SK-N-SH (cell line): ENCODE results near the gene NEUROG3. TPM values are rescaled to one million over a fixed set of nuclear protein-coding genes. Genes with fewer than 3 reads are reported as not detected.

Source experiments
- CTCF ChIA-PET: fragments of 300-600, 350-600 bp; formaldehyde crosslinking; extraction: SDS; loops from one replicate; lab custom pipeline; 2021; lab: Yijun Ruan, JAX
- POLR2A ChIA-PET: fragments of 350-600 bp; sonication (Branson Sonifier 250); formaldehyde crosslinking; extraction: SDS; loops from one replicate; lab custom pipeline; 2020; ENCODE audit warnings: antibody characterized with exemption, inconsistent platforms; lab: Yijun Ruan, JAX
- DNase-seq: peaks from one replicate; pipeline ENCODE4 v3.0.0; 2012
- H2AFZ ChIP-seq: fragments of 200-600 bp; sonication (generic); 2 replicates; pipeline ENCODE4 v1.8.1; 2016; ENCODE audit warnings: antibody characterized with exemption, mild to moderate bottlenecking, low read depth
- H3F3A ChIP-seq: fragments of 200-600 bp; sonication (generic); replicated peaks from 2 replicates; pipeline ENCODE3; 2016; ENCODE audit warnings: antibody characterized with exemption, mild to moderate bottlenecking; ENCODE audit not compliant: insufficient read depth
- H3K27ac ChIP-seq, 2 experiments: fragments of 200-500 bp in 1 of 2; fragments of 200-600 bp in 1 of 2; sonication (Bioruptor generic) in 1 of 2; sonication (generic), shearing (Covaris generic) in 1 of 2; 2 replicates each; pipeline versions ENCODE4 v1.5.1 to v1.6.1; 2014 to 2016; ENCODE audit warnings: low read depth in 2 of 2, inconsistent platforms in 1 of 2, low read length in 1 of 2, mild to moderate bottlenecking in 1 of 2, mixed read lengths in 1 of 2
- H3K27me3 ChIP-seq: fragments of 200-600 bp; sonication (generic), shearing (Covaris generic); 2 replicates; pipeline ENCODE4 v1.6.1; 2016; ENCODE audit warnings: mixed run types; ENCODE audit not compliant: insufficient read depth
- H3K36me3 ChIP-seq, 2 experiments: fragments of 200-500 bp in 1 of 2; fragments of 200-600 bp in 1 of 2; sonication (Bioruptor generic) in 1 of 2; sonication (generic) in 1 of 2; replicated peaks in 1 of 2; 2 replicates each; pipeline versions ENCODE3 to v1.5.1; 2014 to 2016; ENCODE audit warnings: low read length in 1 of 2, mild to moderate bottlenecking in 1 of 2; ENCODE audit not compliant: insufficient read depth in 2 of 2, control insufficient read depth in 1 of 2
- H3K4me1 ChIP-seq, 2 experiments: fragments of 200-500 bp in 1 of 2; fragments of 200-600 bp in 1 of 2; sonication (Bioruptor generic) in 1 of 2; sonication (generic), shearing (Covaris generic) in 1 of 2; 2 replicates each; pipeline versions ENCODE4 v1.5.1 to v1.6.1; 2014 to 2016; ENCODE audit warnings: low read depth in 1 of 2, low read length in 1 of 2, mixed run types in 1 of 2; ENCODE audit not compliant: insufficient read depth in 2 of 2, control insufficient read depth in 1 of 2
- H3K4me2 ChIP-seq: fragments of 200-600 bp; sonication (generic), shearing (Covaris generic); 2 replicates; pipeline ENCODE4 v1.6.1; 2017; ENCODE audit warnings: mixed run types
- H3K4me3 ChIP-seq, 2 experiments: fragments of 200-500 bp in 1 of 2; fragments of 200-600 bp in 1 of 2; sonication (Bioruptor generic) in 1 of 2; sonication (generic), shearing (Covaris generic) in 1 of 2; 2 replicates each; pipeline versions ENCODE4 v1.5.1 to v1.8.1; 2014 to 2016; ENCODE audit warnings: low read depth in 2 of 2, inconsistent platforms in 1 of 2, low read length in 1 of 2, mild to moderate bottlenecking in 1 of 2, mixed read lengths in 1 of 2, moderate library complexity in 1 of 2
- H3K79me2 ChIP-seq: fragments of 200-600 bp; sonication (generic); 2 replicates; pipeline ENCODE4 v1.8.1; 2017; ENCODE audit warnings: mild to moderate bottlenecking; ENCODE audit not compliant: insufficient read depth
- H3K9ac ChIP-seq: fragments of 200-600 bp; sonication (generic); 2 replicates; pipeline ENCODE4 v1.6.1; 2017; ENCODE audit warnings: mixed run types
- H3K9me2 ChIP-seq: fragments of 200-600 bp; sonication (generic); 2 replicates; pipeline ENCODE4 v1.6.1; 2017; ENCODE audit warnings: mixed run types
- H3K9me3 ChIP-seq: fragments of 200-600 bp; sonication (generic); 2 replicates; pipeline ENCODE4 v1.6.1; 2017; ENCODE audit warnings: mixed run types, mild to moderate bottlenecking, moderate library complexity
- H4K20me1 ChIP-seq: fragments of 200-600 bp; sonication (generic); 2 replicates; pipeline ENCODE4 v1.6.1; 2017; ENCODE audit warnings: mild to moderate bottlenecking, mixed run types; ENCODE audit not compliant: insufficient read depth
- CHD2 ChIP-seq: fragments of 150-350 bp; IDR thresholded peaks from 2 replicates; pipeline ENCODE4 v1.6.1; 2018; ENCODE audit warnings: low read length; ENCODE audit not compliant: partially characterized antibody
- ELF1 ChIP-seq: IDR thresholded peaks from 2 replicates; pipeline ENCODE4 v1.4.0; 2012
- EP300 ChIP-seq, 2 experiments: IDR thresholded peaks; 2 replicates each; pipeline versions ENCODE4 v1.4.0 to v1.6.1; 2012; ENCODE audit warnings: borderline replicate concordance in 1 of 2, low read depth in 1 of 2, low read length in 1 of 2
- FOSL2 ChIP-seq: IDR thresholded peaks from 2 replicates; pipeline ENCODE4 v1.4.0; 2012; ENCODE audit warnings: low read depth, mild to moderate bottlenecking, moderate library complexity, borderline replicate concordance
- FOXJ3 ChIP-seq: sonication (generic); formaldehyde crosslinking; IDR thresholded peaks from 2 replicates; pipeline ENCODE4 v1.5.1; 2020; ENCODE audit warnings: mild to moderate bottlenecking, missing genetic modification reagents
- GABPA ChIP-seq: IDR thresholded peaks from 2 replicates; pipeline ENCODE4 v1.4.0; 2012; ENCODE audit warnings: low read depth, mild to moderate bottlenecking
- GATA2 ChIP-seq: sonication (generic); formaldehyde crosslinking; IDR thresholded peaks from 2 replicates; pipeline ENCODE4 v1.5.0; 2020; ENCODE audit warnings: mild to moderate bottlenecking, missing genetic modification reagents
- JUND ChIP-seq: IDR thresholded peaks from 2 replicates; pipeline ENCODE4 v1.4.0; 2012
- NRF1 ChIP-seq: IDR thresholded peaks from 2 replicates; pipeline ENCODE4 v1.6.1; 2012; ENCODE audit warnings: low read depth, mild to moderate bottlenecking, low read length
- PBX3 ChIP-seq: IDR thresholded peaks from 2 replicates; pipeline ENCODE4; 2012
- POLR2AphosphoS5 ChIP-seq: IDR thresholded peaks from 2 replicates; pipeline ENCODE4 v1.6.1; 2012; ENCODE audit warnings: low read depth, low read length
- RFX5 ChIP-seq: IDR thresholded peaks from 2 replicates; pipeline ENCODE4 v1.6.1; 2012; ENCODE audit warnings: mild to moderate bottlenecking, improper control_type of control experiment, low read length
- RXRA ChIP-seq: IDR thresholded peaks from 2 replicates; pipeline ENCODE4 v1.4.0; 2012; ENCODE audit warnings: low read depth, mild to moderate bottlenecking, borderline replicate concordance
- SIN3A ChIP-seq: IDR thresholded peaks from 2 replicates; pipeline ENCODE4 v1.6.1; 2012; ENCODE audit warnings: low read depth, mild to moderate bottlenecking, low read length, moderate library complexity, borderline replicate concordance
- TAF1 ChIP-seq: IDR thresholded peaks from 2 replicates; pipeline ENCODE4 v1.6.1; 2012; ENCODE audit warnings: low read depth, mild to moderate bottlenecking, low read length, moderate library complexity, borderline replicate concordance
- TEAD4 ChIP-seq: IDR thresholded peaks from 2 replicates; pipeline ENCODE4 v1.4.0; 2012; ENCODE audit warnings: mild to moderate bottlenecking, borderline replicate concordance; ENCODE audit not compliant: insufficient read depth
- WGBS: methylation state at CpG from one replicate; pipeline ENCODE4 v1.1.6; 2017; ENCODE audit warnings: low lambda C conversion rate; 5-methylcytosine and 5-hydroxymethylcytosine counted together
- polyA plus RNA-seq, 3 experiments: library from polyadenylated mRNA; depleted of rRNA; stranded (reverse); fragments of >200 nt; gene quantifications; 2 replicates each; pipeline ENCODE4 v1.2.3, GENCODE V29; 2012
- TF ChIP-seq, protein P1 (sequence below): IDR thresholded peaks from 2 replicates; pipeline ENCODE4 v1.4.0; 2012; ENCODE audit warnings: low read depth
- TF ChIP-seq, protein P2 (sequence below): IDR thresholded peaks from 2 replicates; pipeline ENCODE4 v1.6.1; 2012; ENCODE audit warnings: mild to moderate bottlenecking, low read depth, low read length, moderate library complexity
- TF ChIP-seq, protein P3 (sequence below): fragments of 150-350 bp; IDR thresholded peaks from 2 replicates; pipeline ENCODE4 v1.6.1; 2016; ENCODE audit warnings: mild to moderate bottlenecking, low read depth, low read length

Gene NEUROG3
- polyA plus RNA-seq, 1 of the 3 experiments (the other 2 are of a cell fraction) = not detected

- CTCF ChIA-PET = interaction anchor here (0.7 to 1.8 kb wide), 4 partner anchors 8 to 69 kb away, joined by 3 to 5 read pairs (median 4); no protein-coding TSS in a partner anchor
- 20% methylated on average over 3 of the region's 3 CpGs for WGBS
Observed at GRCh38 chr10:69584624-69585023, 11.4 kb upstream of the NEUROG3 start.

More at GRCh38 chr10:69584624-69585023, 11.4 kb upstream of the NEUROG3 start:
- H2AFZ ChIP-seq = no peak overlapping the region
- H3K9me2 ChIP-seq = no peaks in the 10 kb centered on the region
- H3F3A ChIP-seq = no peaks in the 10 kb centered on the region
- no peak overlapping the region for H3K27ac ChIP-seq
- H3K27me3 ChIP-seq = peaks cover 3% of the 10 kb centered on the region
- no peaks in the 10 kb centered on the region for H3K79me2 ChIP-seq
- H3K4me1 ChIP-seq = no peaks in the 10 kb centered on the region
- H4K20me1 ChIP-seq = no peaks in the 10 kb centered on the region
- no peak for DNase-seq
- TF ChIP-seq CHD2 (no peak), RXRA (no peak), GABPA (no peak), FOSL2 (no peak), TEAD4 (no peak), SIN3A (no peak), PBX3 (no peak), POLR2AphosphoS5 (no peak), GATA2 (CRISPR knock-in tag) (no peak), EP300 (IDR thresholded peaks at IDR 0.05; ENCODE audit: borderline replicate concordance in 1 of 2, low read depth in 1 of 2, low read length in 1 of 2) (no peak), NRF1 (no peak), RFX5 (no peak), ELF1 (no peak), TAF1 (no peak), JUND (no peak), FOXJ3 (CRISPR knock-in tag) (no peak)
- TF ChIP-seq, protein P1, sequence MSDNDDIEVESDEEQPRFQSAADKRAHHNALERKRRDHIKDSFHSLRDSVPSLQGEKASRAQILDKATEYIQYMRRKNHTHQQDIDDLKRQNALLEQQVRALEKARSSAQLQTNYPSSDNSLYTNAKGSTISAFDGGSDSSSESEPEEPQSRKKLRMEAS = no peak
- TF ChIP-seq, protein P2, sequence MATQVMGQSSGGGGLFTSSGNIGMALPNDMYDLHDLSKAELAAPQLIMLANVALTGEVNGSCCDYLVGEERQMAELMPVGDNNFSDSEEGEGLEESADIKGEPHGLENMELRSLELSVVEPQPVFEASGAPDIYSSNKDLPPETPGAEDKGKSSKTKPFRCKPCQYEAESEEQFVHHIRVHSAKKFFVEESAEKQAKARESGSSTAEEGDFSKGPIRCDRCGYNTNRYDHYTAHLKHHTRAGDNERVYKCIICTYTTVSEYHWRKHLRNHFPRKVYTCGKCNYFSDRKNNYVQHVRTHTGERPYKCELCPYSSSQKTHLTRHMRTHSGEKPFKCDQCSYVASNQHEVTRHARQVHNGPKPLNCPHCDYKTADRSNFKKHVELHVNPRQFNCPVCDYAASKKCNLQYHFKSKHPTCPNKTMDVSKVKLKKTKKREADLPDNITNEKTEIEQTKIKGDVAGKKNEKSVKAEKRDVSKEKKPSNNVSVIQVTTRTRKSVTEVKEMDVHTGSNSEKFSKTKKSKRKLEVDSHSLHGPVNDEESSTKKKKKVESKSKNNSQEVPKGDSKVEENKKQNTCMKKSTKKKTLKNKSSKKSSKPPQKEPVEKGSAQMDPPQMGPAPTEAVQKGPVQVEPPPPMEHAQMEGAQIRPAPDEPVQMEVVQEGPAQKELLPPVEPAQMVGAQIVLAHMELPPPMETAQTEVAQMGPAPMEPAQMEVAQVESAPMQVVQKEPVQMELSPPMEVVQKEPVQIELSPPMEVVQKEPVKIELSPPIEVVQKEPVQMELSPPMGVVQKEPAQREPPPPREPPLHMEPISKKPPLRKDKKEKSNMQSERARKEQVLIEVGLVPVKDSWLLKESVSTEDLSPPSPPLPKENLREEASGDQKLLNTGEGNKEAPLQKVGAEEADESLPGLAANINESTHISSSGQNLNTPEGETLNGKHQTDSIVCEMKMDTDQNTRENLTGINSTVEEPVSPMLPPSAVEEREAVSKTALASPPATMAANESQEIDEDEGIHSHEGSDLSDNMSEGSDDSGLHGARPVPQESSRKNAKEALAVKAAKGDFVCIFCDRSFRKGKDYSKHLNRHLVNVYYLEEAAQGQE = no peak
- TF ChIP-seq, protein P3, sequence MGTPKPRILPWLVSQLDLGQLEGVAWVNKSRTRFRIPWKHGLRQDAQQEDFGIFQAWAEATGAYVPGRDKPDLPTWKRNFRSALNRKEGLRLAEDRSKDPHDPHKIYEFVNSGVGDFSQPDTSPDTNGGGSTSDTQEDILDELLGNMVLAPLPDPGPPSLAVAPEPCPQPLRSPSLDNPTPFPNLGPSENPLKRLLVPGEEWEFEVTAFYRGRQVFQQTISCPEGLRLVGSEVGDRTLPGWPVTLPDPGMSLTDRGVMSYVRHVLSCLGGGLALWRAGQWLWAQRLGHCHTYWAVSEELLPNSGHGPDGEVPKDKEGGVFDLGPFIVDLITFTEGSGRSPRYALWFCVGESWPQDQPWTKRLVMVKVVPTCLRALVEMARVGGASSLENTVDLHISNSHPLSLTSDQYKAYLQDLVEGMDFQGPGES = no peak
- H3K9me3 ChIP-seq = no peaks in the 10 kb centered on the region
- no peak overlapping the region for H3K4me3 ChIP-seq
- H3K4me2 ChIP-seq = no peak overlapping the region
- POLR2A ChIA-PET = no interaction called here
- no peaks in the 10 kb centered on the region for H3K36me3 ChIP-seq
- no peak overlapping the region for H3K9ac ChIP-seq
